SW480 (cell line): ENCODE measurements around the gene PDE4B.

ENCODE experiments used
- DNase-seq: peaks from one replicate; pipeline ENCODE4 v3.0.0-alpha.2; 2016; ENCODE audit warnings: low spot score

Gene PDE4B

GRCh38 chr1:66240491-66241484 is 448.1 kb downstream of the PDE4B start:
- DNase-seq, result no peak

GRCh38 chr1:66242646-66243547 is 450.2 kb downstream of the PDE4B start:
- DNase-seq, result peak; percentile 82

GRCh38 chr1:66243548-66244130 is 450.9 kb downstream of the PDE4B start:
- DNase-seq, result no peak

- DNase-seq, result peak; percentile 38
Measured at GRCh38 chr1:66244429-66244828, 451.7 kb downstream of the PDE4B start.

- DNase-seq, result no peak
Measured at GRCh38 chr1:66245691-66246090, 453.0 kb downstream of the PDE4B start.

- DNase-seq, result no peak
Measured at GRCh38 chr1:66246351-66247269, 453.9 kb downstream of the PDE4B start.

- DNase-seq, result peak; percentile 66
Measured at GRCh38 chr1:66247415-66248208, 454.9 kb downstream of the PDE4B start.

GRCh38 chr1:66248257-66248656 is 455.6 kb downstream of the PDE4B start:
- DNase-seq, result no peak

- DNase-seq, result no peak
Measured at GRCh38 chr1:66248746-66249145, 456.1 kb downstream of the PDE4B start.

- DNase-seq, result no peak
Measured at GRCh38 chr1:66250075-66250474, 457.4 kb downstream of the PDE4B start.

- no peak for DNase-seq
Measured at GRCh38 chr1:66250478-66250877, 457.8 kb downstream of the PDE4B start.

- DNase-seq, result peak; percentile 28
Measured at GRCh38 chr1:66251546-66251945, 458.9 kb downstream of the PDE4B start.

GRCh38 chr1:66253330-66253921 is 460.7 kb downstream of the PDE4B start:
- DNase-seq, result peak; percentile 62

GRCh38 chr1:66254785-66255184 is 462.1 kb downstream of the PDE4B start:
- no peak for DNase-seq

- DNase-seq, result no peak
Measured at GRCh38 chr1:66256629-66257572, 464.2 kb downstream of the PDE4B start.

- no peak for DNase-seq
Measured at GRCh38 chr1:66258404-66259105, 465.9 kb downstream of the PDE4B start.

- no peak for DNase-seq
Measured at GRCh38 chr1:66261364-66261763, 468.7 kb downstream of the PDE4B start.
